ENCODE measurements around the gene CDIP1. TPM values are rescaled to one million over a fixed set of nuclear protein-coding genes. Genes with fewer than 3 reads are reported as not detected.

The CDIP1 gene
- total and polyA plus RNA-seq, 11 donors, result 33.3 to 51.1 (median 46.3) TPM

DNA sequence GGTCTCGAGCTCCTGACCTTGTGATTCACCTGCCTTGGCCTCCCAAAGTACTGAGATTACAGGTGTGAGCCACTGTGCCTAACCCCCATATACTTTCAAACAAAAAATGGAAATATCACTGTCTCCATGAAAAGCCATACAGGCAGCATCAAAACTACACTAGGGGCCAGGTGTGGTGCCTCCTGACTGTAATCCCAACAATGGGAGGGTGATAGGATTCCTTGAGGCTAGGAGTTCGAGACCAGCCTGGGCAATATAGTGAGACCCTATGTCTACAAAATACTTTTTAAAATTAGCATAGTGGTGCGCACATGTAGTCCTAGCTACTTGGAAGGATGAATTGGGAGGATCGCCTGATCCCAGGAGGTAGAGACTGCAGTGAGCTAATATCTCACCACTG is 46.7 kb downstream of the CDIP1 start:
- no peak overlapping the region for H3K27ac ChIP-seq
- H3K9me3 ChIP-seq, result no peaks in the 10 kb centered on the region
- intact Hi-C loops (cut with DNase I), result no loop called here
- 97 to 98% (median 97%) methylated on average over 4 of the region's 4 CpGs for WGBS, 4 donors
- H3K4me3 ChIP-seq, result no peak overlapping the region
- no peaks in the 10 kb centered on the region for H3K27me3 ChIP-seq
- H3K4me1 ChIP-seq, result peaks cover 0 to 46% (median 5%) of the 10 kb centered on the region in 12 donors
- ATAC-seq (no peak), DNase-seq (no peak)
- H3K36me3 ChIP-seq, result peaks cover 0 to 39% (median 16%) of the 10 kb centered on the region in 9 donors
- no peak for TF ChIP-seq POLR2A (IDR thresholded peaks at IDR 0.05)
- no peak for TF ChIP-seq CTCF (IDR thresholded peaks at IDR 0.05)

DNA sequence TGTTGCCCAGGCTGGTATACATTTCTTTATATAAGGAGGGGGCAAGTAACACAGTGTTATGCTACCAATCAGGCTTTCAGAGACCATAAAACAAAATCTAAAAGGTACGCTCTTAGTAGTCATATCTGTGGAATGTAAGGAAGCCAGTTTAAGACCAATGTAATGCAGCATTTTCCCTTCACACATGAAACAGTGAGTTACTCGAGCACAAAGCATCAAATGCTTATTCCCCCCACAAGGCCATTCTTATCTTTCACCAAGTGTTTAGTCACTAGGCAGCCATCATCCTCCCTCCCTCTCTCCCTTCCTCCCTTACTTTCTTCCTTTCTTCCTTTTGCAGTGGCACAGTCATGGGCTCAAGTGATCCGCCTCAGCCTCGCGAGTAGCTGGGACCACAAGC is 49.5 kb downstream of the CDIP1 start:
- WGBS, 4 donors, result 90 to 92% (median 91%) methylated on average over 5 of the region's 5 CpGs
- Histone ChIP-seq H3K9me3 (no peaks in the 10 kb centered on the region), H3K4me3 (no peak overlapping the region), H3K4me1 (peaks cover 0 to 53% (median 19%) of the 10 kb centered on the region in 12 donors), H3K27ac (peak overlapping the region in 3 of 12 donors; percentile 31 to 82 (median 42)), H3K27me3 (no peaks in the 10 kb centered on the region), H3K36me3 (peaks cover 0 to 56% (median 24%) of the 10 kb centered on the region in 9 donors)
- no peak for DNase-seq
- no peak for TF ChIP-seq POLR2A (IDR thresholded peaks at IDR 0.05)
- TF ChIP-seq CTCF (IDR thresholded peaks at IDR 0.05), result no peak
- no peak for ATAC-seq
- intact Hi-C loops (cut with DNase I), result no loop called here

GRCh38 chr16:4488499-4488967 is 50.0 kb downstream of the CDIP1 start:
- Histone ChIP-seq H3K4me3 (no peak overlapping the region), H3K9me3 (no peaks in the 10 kb centered on the region), H3K4me1 (peaks cover 0 to 53% (median 19%) of the 10 kb centered on the region in 12 donors), H3K36me3 (peaks cover 0 to 59% (median 29%) of the 10 kb centered on the region in 9 donors), H3K27ac (peak overlapping the region in 6 of 12 donors; percentile 24 to 93 (median 36)), H3K27me3 (no peaks in the 10 kb centered on the region)
- WGBS, 4 donors, result 75 to 86% (median 79%) methylated on average over 1 of the region's 1 CpG
- TF ChIP-seq CTCF (IDR thresholded peaks at IDR 0.05) (no peak), POLR2A (IDR thresholded peaks at IDR 0.05) (no peak)
- no peak for DNase-seq
- ATAC-seq, result no peak
- intact Hi-C loops (cut with DNase I), result no loop called here

- Histone ChIP-seq H3K4me3 (no peak overlapping the region), H3K27me3 (no peaks in the 10 kb centered on the region), H3K9me3 (no peaks in the 10 kb centered on the region), H3K36me3 (peaks cover 0 to 57% (median 30%) of the 10 kb centered on the region in 9 donors), H3K4me1 (peaks cover 0 to 53% (median 19%) of the 10 kb centered on the region in 12 donors), H3K27ac (peak overlapping the region in 5 of 12 donors; percentile 24 to 94 (median 82))
- intact Hi-C loops (cut with DNase I), result no loop called here
- TF ChIP-seq CTCF (IDR thresholded peaks at IDR 0.05) (no peak), POLR2A (IDR thresholded peaks at IDR 0.05) (no peak)
- no peak for DNase-seq
- ATAC-seq, result peak in 2 of 4 donors; percentile 5 to 16
- WGBS, 4 donors, result 48 to 58% (median 50%) methylated on average over 5 of the region's 5 CpGs
Measured at GRCh38 chr16:4487955-4488498, 50.5 kb downstream of the CDIP1 start.
